NCI-H2196 treated with DMSO at 0.1 percent for 48 hours (cell line): ENCODE measurements around the gene GABRB3.

Experiments used
- DNase-seq: peaks from one replicate; lab custom pipeline; 2025; ENCODE audit not compliant: unreplicated experiment; lab: John Stamatoyannopoulos, UW

GABRB3 gene

GRCh38 chr15:26631894-26632293 lies 141.0 kb downstream of the GABRB3 start:
- no peak for DNase-seq

- no peak for DNase-seq
Observed at GRCh38 chr15:26630857-26631256, 142.0 kb downstream of the GABRB3 start.

GRCh38 chr15:26628879-26629529 lies 143.9 kb downstream of the GABRB3 start:
- DNase-seq, result no peak

- DNase-seq, result no peak
Observed at GRCh38 chr15:26628071-26628470, 144.8 kb downstream of the GABRB3 start.

GRCh38 chr15:26624128-26624527 lies 148.7 kb downstream of the GABRB3 start:
- no peak for DNase-seq

GRCh38 chr15:26623071-26623470 lies 149.8 kb downstream of the GABRB3 start:
- no peak for DNase-seq

- DNase-seq, result no peak
Observed at GRCh38 chr15:26621816-26622215, 151.1 kb downstream of the GABRB3 start.

- no peak for DNase-seq
Observed at GRCh38 chr15:26620528-26621458, 152.1 kb downstream of the GABRB3 start.

- DNase-seq, result no peak
Observed at GRCh38 chr15:26615927-26616302, 157.0 kb downstream of the GABRB3 start.

GRCh38 chr15:26615188-26615926 lies 157.5 kb downstream of the GABRB3 start:
- no peak for DNase-seq

- DNase-seq, result no peak
Observed at GRCh38 chr15:26614734-26615133, 158.1 kb downstream of the GABRB3 start.

- DNase-seq, result no peak
Observed at GRCh38 chr15:26598704-26599103, 174.2 kb downstream of the GABRB3 start.

GRCh38 chr15:26595611-26596010 lies 177.3 kb downstream of the GABRB3 start:
- no peak for DNase-seq

GRCh38 chr15:26590676-26591075 lies 182.2 kb downstream of the GABRB3 start:
- DNase-seq, result no peak

GRCh38 chr15:26582840-26583239 lies 190.0 kb downstream of the GABRB3 start:
- no peak for DNase-seq

- no peak for DNase-seq
Observed at GRCh38 chr15:26580943-26581342, 191.9 kb downstream of the GABRB3 start.

GRCh38 chr15:26572602-26573350 lies 200.1 kb downstream of the GABRB3 start:
- DNase-seq, result no peak

GRCh38 chr15:26571346-26571745 lies 201.5 kb downstream of the GABRB3 start:
- no peak for DNase-seq

- no peak for DNase-seq
Observed at GRCh38 chr15:26565542-26565941, 207.3 kb downstream of the GABRB3 start.

- no peak for DNase-seq
Observed at GRCh38 chr15:26564361-26564760, 208.5 kb downstream of the GABRB3 start.

- no peak for DNase-seq
Observed at GRCh38 chr15:26562336-26562735, 210.5 kb downstream of the GABRB3 start.
